Endothelial cell of umbilical vein (primary cell): ENCODE data around the gene ZNF143.

ENCODE experiments used
- CTCF ChIP-seq, 2 donors: IDR thresholded peaks; 1 replicate in 1 of 2; 2 replicates in 1 of 2; pipeline ENCODE4 v1.5.1; 2011; ENCODE audit warnings: low read length in 2 of 2, mild to moderate bottlenecking in 2 of 2, moderate library complexity in 2 of 2, control low read depth in 1 of 2, inconsistent platforms in 1 of 2, low read depth in 1 of 2; ENCODE audit not compliant: insufficient read depth in 1 of 2; ENCODE audit errors: extremely low read depth in 1 of 2
- EZH2 ChIP-seq: IDR thresholded peaks from 2 replicates; pipeline ENCODE4 v1.6.1; 2012; ENCODE audit warnings: borderline replicate concordance, low read depth, mild to moderate bottlenecking, moderate library complexity, low read length, inconsistent platforms; ENCODE audit not compliant: severe bottlenecking
- JUN ChIP-seq: IDR thresholded peaks from 2 replicates; pipeline ENCODE4 v1.6.1; 2011; ENCODE audit warnings: borderline replicate concordance, low read depth; ENCODE audit not compliant: insufficient read length, insufficient read depth
- POLR2A ChIP-seq: IDR thresholded peaks from 2 replicates; pipeline ENCODE4 v1.6.1; 2012; ENCODE audit warnings: low read depth, mild to moderate bottlenecking, control low read depth, low read length
- POLR2AphosphoS5 ChIP-seq: IDR thresholded peaks from 2 replicates; pipeline ENCODE4 v1.6.1; 2012; ENCODE audit warnings: low read depth, mild to moderate bottlenecking, control low read depth, low read length, moderate library complexity; ENCODE audit not compliant: insufficient read depth

- no peak for TF ChIP-seq CTCF (IDR thresholded peaks at IDR 0.05; ENCODE audit: extremely low read depth in 1 of 2, insufficient read depth in 1 of 2, low read depth in 1 of 2, low read length in 2 of 2)
- TF ChIP-seq JUN = no peak
- TF ChIP-seq POLR2AphosphoS5 = peak; percentile 40
- TF ChIP-seq POLR2A = peak; percentile 69
- TF ChIP-seq EZH2 = no peak
These were observed 114.7 kb downstream of the ZNF143 start for GRCh38 chr11:9575260-9576240.
